CD4-positive, alpha-beta T cell treated with Interleukin-21 for 1 hour (primary cell): Measurements from ENCODE around the gene IFI35.
"Not testable (repeated sequence)": the region's sequence is repeated elsewhere in the genome, so short reads cannot be mapped to it uniquely, and the experiment has no call there.

Experiments
- DNase-seq: peaks from one replicate; pipeline ENCODE4 v3.0.0-alpha.2; 2020

Gene IFI35

DNA sequence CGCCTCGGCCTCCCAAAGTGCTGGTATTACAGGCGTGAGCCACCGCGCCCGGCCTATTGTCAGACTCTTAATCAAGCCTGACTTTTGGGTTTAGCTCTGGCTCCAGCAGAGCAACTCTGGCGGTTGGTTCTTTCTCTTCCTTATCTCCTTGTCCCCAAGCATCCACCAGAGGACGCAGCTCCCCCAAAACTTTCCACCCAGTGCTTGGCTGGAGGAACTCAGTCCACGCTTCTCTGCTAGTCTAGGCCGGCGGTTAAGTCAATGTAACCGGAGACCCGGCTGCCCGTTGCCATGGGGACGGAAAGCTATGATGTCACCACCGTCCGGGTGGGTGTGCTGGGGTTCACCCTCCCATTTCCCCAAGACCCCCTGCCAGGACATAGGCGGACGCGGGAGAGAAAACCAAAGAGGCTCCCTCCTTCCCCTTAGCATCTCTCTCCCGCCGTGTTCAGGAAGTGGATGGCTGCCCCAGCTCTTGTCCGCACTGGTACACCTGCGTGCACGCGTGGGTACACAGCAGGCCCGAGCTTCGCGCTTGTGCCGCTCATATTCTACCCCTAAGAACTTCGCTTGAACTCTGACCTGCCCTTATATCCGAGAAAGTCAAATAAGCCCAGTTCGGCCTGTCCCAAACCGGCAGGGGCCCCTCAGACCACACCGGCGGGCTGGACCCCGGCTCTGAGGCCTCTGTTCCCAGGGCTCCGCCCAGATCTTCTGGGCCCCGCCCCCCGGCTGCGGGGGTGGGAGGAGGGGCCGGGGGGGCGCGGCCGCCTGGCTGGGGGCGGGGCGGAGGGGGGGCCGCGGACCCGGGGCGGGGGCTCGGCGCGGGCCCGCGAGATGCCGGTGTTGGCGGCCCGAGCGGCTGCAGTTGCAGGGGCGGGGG is 18.1 kb downstream of the IFI35 start, which contains the start of gene RND2:
TSS of gene RND2 (plus strand) at position 825 of the 883 bp plus-strand sequence. CDS start 117 bp downstream, outside the sequence.
- peak; percentile 87 for DNase-seq

DNA sequence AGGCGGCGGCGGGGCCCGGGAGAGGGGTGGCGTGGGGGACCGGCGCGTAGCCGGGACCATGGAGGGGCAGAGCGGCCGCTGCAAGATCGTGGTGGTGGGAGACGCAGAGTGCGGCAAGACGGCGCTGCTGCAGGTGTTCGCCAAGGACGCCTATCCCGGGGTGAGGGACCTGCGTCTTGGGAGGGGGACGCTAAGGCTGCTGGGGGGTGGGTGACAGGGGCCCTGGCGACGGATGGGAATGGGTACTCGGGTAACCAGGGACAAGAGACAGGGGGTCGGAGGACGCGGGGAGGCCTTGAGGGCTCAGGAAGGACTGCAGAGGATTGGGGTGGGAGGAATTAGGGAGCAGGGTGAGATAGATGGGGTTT is 18.7 kb downstream of the IFI35 start:
- no peak for DNase-seq

DNA sequence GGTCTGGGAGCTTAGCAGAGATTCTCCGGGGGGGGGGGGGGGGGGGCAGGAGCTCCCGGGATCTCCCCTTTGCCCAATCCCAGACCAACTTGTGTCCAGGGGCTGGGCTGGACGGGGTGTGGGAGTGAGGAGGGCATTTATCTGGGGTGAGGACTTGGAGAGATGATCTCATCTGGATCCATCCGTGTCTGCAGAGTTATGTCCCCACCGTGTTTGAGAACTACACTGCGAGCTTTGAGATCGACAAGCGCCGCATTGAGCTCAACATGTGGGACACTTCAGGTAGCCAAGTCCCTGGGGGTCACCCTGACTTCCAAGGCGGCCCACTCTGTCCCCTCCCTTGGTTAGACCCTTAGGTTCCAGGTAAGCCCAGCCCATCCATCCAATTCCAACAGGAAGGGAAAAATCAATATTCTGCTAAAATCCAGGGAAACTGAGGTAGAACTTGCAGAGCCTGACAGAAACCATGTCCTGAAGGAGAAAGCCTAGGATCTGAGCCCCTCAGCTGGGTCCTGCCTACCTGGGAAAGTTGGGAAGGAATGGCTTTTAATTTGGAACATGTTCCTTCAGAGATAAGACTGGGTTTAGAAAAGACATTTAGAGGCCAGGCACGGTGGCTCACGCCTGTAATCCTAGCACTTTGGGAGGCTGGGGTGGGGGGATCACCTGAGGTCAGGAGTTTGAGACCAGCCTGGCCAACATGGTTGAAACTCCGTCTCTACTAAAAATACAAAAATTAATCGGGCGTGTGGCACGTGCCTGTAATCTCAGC is 19.4 kb downstream of the IFI35 start:
- no peak for DNase-seq

DNA sequence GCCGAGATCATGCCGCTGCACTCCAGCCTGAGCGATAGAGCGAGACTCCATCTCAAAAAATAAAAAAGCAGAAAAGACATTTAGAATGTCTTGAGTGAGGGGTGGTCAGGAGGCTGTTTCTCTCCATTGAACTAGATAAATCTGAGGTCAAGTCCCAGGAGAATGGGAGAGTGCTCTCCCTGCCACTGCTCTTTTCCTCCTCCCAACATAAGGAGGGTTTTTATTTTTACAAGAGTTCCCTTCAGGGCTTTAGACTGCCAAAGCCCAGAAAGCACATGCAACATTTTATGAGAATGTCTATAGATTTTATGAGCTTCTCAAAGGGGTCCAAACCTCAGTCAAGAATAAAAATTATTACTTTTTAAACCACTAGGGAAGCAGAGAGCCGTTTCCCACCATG is 20.0 kb downstream of the IFI35 start:
- DNase-seq = no peak

DNA sequence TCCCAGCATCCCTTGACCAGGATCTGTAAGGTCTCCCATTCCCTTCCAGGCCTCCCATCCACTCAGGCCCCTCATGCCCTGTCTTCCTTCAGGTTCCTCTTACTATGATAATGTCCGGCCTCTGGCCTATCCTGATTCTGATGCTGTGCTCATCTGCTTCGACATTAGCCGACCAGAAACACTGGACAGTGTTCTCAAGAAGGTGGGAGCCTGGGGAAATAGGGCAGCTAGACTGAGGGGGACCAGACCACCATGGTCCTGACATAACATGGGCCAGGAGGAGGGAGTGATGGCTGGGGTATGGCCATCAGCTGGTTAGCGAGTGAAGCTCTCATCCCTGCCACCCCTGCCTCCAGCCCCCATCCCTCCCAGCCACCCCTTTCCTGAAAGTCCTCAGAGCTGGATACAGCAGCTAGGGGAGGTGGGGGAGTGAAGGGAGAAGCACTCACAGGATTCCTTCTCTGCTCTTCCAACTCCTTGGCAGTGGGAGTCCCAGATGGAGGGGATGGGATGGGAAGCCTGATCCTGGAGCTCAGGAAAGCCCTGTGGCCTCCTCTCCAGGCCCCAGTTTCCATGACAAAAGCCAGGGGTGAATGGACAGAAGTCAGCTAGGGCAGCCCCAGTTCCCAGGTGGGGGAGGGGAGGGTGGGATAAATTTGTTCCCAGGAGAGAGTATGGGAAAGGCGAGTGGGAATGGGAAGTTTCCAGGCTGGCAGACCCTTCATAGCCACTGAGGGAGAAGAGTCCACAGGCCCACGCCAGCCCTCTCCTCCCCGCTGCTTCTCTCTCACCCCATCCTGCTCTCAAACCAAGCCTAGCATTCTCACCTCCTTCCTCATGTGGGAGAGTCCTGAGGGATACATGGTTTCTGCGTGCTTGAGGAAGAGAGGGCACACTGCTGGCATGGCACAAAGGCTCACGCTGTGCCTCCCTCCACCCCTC is 20.8 kb downstream of the IFI35 start:
- no peak for DNase-seq

DNA sequence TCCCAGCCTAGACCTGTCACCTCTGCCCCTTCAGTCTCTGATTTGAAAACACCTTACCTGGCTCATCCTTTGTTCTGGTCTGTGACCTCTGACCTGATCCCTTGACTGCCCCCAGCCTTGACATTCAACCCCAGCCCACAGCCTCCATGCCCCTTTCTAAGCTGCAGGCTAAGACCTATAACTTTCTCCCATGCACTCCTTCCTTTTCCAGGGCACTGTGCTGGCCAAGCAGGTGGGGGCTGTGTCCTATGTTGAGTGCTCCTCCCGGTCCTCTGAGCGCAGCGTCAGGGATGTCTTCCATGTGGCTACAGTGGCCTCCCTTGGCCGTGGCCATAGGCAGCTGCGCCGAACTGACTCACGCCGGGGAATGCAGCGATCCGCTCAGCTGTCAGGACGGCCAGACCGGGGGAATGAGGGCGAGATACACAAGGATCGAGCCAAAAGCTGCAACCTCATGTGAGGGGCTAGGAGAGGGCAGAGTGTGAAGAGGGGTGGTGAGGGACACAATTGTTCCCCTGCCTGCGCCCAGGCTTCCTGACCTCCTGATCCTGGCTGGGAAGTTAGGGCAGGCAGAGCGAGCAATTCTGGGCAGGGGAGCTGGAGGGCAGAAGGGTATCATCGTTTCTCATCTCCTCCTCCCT is 21.8 kb downstream of the IFI35 start:
- DNase-seq = no peak

DNA sequence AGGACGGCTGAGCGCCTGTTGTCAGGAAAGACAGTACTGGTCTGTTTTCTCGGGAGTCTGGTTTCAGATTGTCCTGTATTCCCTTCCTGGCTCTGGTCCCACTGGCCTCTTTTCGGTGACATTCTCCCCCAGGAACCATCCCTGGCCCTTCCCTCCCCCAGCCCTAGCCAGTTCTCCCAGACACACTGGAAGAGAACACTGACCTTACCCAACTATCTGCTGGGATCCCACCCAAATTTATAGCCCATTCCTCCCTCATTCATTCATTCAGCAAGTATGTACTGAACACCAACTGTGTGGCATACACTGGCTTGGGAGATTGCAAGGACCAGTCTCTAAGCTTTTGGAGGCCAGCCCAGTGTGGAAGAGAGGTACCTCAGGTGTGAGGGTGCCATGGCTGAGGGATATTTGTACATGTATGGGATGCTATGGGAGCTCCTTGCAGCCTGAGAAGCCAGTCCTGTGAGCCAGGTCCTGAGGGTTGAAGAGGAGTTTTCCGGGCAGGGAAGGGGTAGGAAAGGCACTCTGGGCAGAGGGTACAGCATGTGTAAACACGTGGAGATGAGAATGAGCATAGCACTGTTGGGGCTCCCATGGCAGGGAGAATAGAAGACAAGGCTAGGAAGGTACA is 23.7 kb downstream of the IFI35 start:
- no peak for DNase-seq

DNA sequence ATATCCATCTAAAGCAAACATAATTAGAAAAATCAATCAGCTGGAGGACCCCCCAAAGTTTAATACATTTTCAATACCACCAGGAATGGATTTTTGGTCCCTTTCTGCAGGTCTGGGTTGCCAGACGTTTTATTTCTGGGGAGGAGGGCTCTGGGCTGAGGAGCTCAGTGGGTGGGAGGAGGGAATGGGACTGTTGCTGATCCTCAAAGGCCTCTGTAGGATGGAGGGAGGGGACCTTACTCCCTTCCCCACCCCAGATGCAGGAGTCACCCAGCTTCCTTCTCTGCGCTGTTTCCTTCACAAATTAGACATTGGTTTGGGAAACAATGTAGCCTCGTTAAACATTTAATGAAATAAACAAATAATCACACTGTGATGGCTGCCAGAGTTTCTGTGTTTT is 25.1 kb downstream of the IFI35 start:
- no peak for DNase-seq

DNA sequence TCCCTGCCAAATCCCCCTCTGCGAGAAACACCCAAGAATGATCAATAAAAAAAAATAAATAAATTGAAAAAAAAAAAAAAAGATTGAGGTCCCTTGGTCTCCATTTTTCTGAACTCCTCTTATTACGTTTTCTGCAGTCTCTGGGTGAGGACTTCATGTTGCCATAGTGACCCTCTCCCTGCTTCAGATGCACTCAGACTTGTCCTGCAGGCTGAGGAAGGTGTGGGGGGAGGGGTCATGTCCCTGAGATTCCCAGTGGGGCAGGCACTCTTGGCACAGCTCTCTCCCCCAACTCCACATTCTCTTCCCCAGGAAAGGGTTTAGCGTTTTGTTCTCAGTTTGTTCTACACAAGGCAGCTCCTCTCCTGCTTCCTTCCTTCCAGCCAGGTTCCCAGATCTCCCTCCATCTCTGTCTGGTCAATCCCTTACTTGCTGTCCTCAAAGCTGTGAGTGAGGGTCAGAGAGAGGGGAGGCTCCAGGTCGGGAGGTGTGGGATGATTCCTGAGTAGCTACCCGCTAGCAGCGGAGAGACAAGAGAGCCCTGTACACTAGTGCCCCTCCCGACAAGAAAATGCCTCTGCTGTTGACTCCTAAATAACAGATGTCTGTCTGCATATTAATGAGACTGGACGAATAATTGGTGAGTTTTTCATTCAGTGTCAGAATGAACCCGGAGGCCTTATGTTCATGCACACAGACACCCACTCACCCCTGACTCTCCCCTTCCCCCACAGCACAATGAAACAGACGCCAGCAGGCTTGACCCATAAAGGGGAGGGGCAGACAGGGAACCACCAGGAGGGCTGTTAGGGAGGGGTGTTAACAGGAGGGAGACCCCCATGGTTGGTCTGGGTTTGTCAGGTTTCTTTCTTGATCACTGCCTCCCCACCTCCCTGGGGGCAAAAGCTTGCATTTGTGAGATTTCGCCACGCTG is 27.6 kb downstream of the IFI35 start:
- DNase-seq = no peak

DNA sequence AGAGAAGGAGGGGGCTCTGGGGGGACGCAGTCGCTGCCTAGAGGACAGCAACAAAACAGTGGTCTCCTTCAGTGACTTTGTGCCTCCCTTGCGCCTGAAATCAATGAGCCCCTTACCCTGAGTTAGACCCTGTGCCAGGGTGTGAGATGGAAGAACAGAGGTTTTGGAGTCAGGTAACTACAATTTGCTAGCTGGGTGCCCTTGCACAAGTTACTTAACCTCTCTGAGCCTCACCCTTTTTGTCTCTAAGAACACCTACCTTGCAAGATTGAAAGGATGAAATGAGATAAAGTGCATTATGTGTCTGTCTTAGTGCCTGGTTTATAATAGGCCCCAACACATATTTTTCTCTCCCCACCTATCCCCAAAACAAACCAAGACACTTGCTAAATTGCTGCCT is 28.3 kb downstream of the IFI35 start:
- no peak for DNase-seq

DNA sequence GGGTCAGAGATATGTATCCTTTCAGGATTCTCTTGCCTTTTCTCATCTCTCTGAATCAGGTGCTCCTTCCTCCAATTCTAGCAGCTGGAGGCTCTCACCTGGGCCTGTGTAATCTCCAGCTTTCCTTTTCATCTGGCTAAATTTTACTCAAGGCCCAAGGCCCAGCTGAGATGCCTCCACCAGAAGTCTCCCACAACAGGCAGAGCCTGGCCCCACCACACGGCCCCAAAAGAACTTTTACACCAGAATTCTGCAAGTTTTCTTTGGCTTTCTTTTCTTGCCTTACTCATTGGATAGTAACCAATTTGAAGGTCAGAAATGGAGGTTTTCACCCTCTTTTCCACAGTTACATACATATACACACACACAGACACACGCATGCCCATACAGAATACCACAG is 33.1 kb downstream of the IFI35 start:
- no peak for DNase-seq

DNA sequence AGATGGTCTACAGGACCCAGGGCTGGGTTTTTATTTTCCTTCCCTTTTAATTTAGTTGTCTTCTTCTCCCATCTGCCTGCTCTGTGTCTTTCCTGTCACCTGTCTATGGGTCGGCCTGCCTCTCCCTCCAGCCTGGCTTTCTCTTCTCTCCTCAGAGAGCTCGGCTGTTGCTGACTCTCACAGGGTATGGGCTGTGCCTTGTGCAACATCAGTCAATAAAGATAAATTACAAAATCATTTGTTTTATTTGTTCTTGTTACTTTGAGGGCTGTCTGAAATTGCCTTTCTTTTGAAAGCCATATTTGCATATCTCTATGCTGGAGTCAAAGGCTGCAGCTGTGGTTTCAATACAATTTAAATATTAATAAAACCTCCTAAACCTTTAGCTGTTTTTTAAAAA is 34.1 kb downstream of the IFI35 start:
- DNase-seq = no peak

DNA sequence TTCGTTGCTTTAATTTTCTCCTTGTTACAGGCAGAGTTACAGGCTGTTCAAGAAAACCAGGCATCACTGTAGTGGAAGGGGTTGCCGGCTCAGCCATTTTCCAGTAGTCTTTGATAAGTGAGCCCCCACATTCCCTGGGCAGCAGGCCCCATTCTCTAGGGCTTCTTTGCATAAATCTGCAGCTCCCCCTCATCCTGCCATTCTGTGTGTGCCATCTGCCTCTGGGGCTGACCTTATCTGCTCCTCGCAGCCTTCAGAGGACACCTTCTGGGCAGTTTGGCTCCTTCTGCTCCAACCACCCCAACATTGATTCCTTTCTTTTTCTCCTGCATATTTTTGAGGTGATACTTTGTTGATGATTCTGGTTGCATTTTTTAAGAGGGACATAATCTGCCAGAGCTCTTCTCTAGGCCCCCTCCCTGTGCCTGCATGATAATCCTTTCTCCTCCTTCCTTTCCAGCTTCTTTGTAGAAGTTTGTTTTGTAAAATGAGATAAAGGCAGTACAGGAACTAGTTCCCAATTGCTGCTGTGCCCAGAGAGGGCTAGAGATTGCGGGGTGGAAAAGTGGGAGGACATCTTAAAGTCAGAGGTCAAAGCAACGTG is 35.5 kb downstream of the IFI35 start:
- DNase-seq = no peak

DNA sequence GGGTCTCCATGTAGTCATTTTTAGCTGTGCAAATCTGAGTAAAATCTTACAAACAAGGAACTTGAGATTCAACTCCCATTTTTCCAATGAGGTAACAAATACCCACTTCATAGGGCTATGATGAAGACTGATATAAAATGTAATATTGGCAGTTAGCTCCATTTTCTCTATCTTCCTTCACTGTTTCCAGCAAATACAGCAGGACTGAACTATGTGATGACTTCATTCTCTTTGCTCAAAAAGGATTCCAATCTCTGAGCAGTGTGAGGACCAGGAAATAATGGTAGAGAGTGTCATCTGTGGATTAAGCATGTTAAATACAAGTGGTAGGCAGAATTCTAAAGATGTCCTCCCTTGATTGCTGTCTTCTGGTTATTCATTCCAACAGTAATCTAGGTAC is 36.7 kb downstream of the IFI35 start:
- DNase-seq = no peak

DNA sequence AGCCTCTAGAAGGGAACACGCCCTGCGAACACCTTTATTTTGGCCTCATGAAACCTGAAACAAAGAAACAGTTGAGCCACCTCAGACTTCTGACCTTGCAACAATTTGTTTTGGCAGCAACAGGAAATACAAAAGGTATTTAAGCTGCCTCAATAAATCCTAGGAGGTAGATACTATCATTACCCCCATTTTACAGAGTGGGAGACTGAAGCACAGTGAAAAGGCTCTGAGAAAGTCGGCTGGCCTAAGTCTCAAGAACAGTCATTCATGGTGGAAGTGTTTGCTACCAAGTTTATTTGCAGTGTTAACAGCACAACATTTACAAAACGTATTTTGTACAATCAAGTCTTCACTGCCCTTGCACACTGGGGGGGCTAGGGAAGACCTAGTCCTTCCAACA is 37.4 kb downstream of the IFI35 start:
- no peak for DNase-seq

DNA sequence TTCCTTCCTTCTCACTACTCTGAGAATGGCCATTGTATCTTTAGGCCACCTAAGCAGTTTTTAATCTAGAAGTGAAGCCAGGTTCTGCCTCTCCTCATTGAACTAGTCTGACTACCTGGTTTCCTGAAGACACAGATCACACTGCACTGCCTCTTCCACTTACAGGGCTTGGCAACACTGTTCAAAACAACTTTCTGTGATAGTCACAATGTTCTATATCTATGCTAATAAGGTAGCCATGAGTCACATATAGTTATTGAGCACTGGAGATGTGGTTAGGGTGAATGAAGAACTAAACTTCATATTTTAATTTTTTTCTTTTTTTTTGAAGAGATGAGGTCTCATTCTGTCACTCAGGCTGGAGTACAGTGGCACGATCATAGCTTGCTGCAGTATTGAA is 45.4 kb downstream of the IFI35 start:
- no peak for DNase-seq

DNA sequence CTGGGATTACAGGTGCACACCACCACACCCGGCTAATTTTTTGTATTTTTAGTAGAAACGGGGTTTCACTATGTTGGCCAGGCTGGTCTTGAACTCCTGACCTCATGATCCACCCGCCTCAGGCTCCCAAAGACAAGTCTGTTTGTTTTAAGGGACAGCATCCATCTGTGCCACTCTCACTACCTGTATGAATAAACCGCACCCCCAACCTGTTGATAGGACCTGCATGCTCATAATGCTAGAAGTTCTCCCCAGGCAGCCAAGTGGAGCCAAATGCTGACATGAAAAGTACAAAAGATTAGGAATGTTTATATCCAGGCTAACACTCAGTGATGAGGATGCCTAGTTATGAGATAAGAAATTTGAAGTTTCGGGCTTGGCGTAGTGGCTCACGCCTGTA is 46.4 kb downstream of the IFI35 start:
- DNase-seq = not testable (repeated sequence)

DNA sequence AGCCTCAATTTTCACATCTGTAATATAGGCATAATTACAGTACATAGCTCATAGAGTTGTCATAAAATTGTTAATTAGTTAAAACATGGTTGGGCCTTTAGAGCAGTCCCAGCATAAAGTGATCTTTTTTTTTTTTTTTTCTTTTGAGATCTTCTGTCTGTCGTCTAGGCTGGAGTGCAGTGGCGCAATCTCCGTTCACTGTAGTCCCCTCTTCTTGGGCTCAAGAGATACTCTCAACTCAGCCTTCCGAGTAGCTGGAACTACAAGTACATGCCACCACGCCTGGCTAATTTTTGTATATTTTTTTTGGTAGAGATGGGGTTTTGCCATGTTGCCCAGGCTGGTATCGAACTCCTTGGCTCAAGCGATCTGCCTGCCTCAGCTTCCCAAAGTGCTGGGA is 49.5 kb downstream of the IFI35 start:
- no peak for DNase-seq

DNA sequence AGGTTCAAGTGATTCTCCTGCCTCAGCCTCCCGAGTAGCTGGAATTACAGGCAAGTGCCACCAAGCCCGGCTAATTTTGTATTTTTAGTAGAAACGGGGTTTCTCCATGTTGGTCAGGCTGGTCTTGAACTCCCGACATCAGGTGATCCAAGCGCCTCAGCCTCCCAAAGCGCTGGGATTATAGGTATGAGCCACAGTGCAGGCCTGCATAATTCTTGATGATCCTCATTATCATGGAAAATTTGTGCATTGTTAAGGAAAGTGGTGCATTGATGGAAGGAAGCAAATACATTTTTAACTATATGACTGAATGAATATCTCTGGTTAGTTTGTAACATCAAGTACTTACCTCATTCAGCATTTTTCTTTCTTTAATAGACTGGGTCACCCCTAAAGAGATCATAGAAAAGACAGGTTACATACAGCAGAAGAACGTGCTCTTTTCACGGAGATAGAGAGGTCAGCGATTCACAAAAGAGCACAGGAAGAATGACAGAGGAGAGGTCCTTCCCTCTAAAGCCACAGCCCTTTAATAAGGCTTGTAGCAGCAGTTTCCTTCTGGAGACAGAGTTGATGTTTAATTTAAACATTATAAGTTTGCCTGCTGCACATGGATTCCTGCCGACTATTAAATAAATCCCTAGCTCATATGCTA is 56.5 kb downstream of the IFI35 start:
- DNase-seq = no peak
